ENCODE results near the gene GRIN2D. TPM values are rescaled to one million over a fixed set of nuclear protein-coding genes. Genes with fewer than 3 reads are reported as not detected.

The GRIN2D gene
- total RNA-seq, 1 experiment from 2014 or later: not detected

- Histone ChIP-seq H3K9me3 (replicated peaks) (no peaks in the 10 kb centered on the region), H3K27ac (no peak overlapping the region), H3K27me3 (peaks cover 37% of the 10 kb centered on the region), H3K36me3 (no peaks in the 10 kb centered on the region), H3K4me3 (no peak overlapping the region), H3K4me1 (peaks cover 13% of the 10 kb centered on the region; the same call in 1 of the 2 replicates)
- no peak for DNase-seq
Measured at GRCh38 chr19:48398102-48398374, 4.6 kb downstream of the GRIN2D start.

DNA sequence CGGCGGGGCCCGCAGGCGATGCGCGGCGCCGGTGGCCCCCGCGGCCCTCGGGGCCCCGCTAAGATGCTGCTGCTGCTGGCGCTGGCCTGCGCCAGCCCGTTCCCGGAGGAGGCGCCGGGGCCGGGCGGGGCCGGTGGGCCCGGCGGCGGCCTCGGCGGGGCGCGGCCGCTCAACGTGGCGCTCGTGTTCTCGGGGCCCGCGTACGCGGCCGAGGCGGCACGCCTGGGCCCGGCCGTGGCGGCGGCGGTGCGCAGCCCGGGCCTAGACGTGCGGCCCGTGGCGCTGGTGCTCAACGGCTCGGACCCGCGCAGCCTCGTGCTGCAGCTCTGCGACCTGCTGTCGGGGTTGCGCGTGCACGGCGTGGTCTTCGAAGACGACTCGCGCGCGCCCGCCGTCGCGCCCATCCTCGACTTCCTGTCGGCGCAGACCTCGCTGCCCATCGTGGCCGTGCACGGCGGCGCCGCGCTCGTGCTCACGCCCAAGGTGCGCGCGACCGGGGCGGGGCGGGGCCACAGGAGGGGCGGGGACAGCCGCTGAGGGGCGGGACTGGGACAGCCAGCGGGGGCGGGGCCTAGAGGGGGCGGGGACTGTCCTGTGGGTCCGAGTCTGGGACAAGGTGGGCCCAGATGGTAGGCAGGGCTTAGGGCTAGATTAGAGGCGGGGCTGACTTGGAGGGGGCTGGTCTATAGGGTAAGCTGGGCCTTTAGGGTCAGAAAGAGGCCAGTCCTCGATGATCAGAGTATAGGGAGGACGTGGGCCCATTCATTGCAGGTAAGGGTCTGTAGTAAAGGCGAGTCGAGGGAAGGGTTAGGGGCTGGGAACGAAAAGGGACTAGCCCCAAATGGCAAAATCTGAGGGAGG lies 5.1 kb downstream of the GRIN2D start:
- H3K27ac ChIP-seq: no peak overlapping the region

DNA sequence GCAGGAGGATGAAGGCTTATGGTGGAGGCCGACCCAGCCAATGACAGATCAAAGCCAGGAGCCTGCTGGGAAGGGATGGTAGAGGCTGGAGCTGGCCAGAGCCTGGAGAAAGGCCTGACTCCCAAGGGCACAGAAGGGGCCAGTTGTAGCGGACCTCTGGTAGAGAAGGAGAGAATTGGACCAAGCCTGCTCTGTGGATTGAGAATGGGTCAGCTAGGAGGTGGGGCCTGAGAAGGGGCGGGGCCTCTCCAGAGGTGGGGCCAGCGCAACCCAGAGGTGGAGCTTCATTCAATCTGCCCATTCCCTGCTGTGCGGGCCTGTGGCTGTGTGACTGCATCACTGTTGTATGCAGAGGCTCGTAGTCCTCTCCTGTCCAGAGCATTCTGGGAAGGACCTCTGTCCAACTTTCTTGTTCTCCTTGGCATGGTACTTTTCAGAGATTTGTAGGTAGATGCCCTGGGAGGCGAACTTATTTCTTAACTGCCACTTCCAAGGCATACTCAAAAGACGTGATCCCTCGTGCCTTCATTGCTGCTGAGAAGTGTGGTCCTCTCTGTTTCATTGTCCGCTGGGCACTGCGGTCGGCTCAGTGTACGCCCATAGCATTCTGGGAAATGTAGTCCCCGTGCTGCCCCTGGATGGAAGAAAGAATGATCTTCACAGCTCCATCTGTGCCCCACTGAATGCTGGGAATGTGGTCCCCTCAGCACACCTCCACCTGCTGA lies 6.7 kb downstream of the GRIN2D start:
- peak overlapping the region; percentile 50 for H3K27ac ChIP-seq
- H3K4me1 ChIP-seq: peaks cover 11% of the 10 kb centered on the region; the same call in 1 of the 2 replicates
- no peaks in the 10 kb centered on the region for H3K36me3 ChIP-seq
- peak; percentile 80 to 82 for DNase-seq
- H3K27me3 ChIP-seq: peaks cover 19% of the 10 kb centered on the region
- H3K4me3 ChIP-seq: peak overlapping the region; percentile 52
- no peaks in the 10 kb centered on the region for H3K9me3 ChIP-seq (replicated peaks)

More for the DNA sequence above, 5.1 kb downstream of the GRIN2D start:
- Histone ChIP-seq H3K27me3 (peaks cover 31% of the 10 kb centered on the region), H3K9me3 (replicated peaks) (no peaks in the 10 kb centered on the region), H3K36me3 (no peaks in the 10 kb centered on the region), H3K4me1 (peaks cover 13% of the 10 kb centered on the region; the same call in 1 of the 2 replicates), H3K4me3 (no peak overlapping the region)
- DNase-seq: no peak

- H3K27me3 ChIP-seq: peaks cover 11% of the 10 kb centered on the region
- no peak overlapping the region for H3K27ac ChIP-seq
- H3K9me3 ChIP-seq (replicated peaks): no peaks in the 10 kb centered on the region
- peaks cover 9% of the 10 kb centered on the region; the same call in 1 of the 2 replicates for H3K4me1 ChIP-seq
- no peaks in the 10 kb centered on the region for H3K36me3 ChIP-seq
- no peak for DNase-seq
- H3K4me3 ChIP-seq: no peak overlapping the region
Measured at GRCh38 chr19:48401287-48401686, 7.8 kb downstream of the GRIN2D start.

GRCh38 chr19:48403606-48404005 lies 10.1 kb downstream of the GRIN2D start:
- Histone ChIP-seq H3K27ac (no peak overlapping the region), H3K9me3 (replicated peaks) (no peaks in the 10 kb centered on the region), H3K27me3 (no peaks in the 10 kb centered on the region), H3K4me3 (no peak overlapping the region), H3K4me1 (no peaks in the 10 kb centered on the region), H3K36me3 (no peaks in the 10 kb centered on the region)
- DNase-seq: peak; percentile 68 to 73

- DNase-seq: no peak
- Histone ChIP-seq H3K9me3 (replicated peaks) (no peaks in the 10 kb centered on the region), H3K4me3 (no peak overlapping the region), H3K4me1 (no peaks in the 10 kb centered on the region), H3K27me3 (no peaks in the 10 kb centered on the region), H3K27ac (no peak overlapping the region), H3K36me3 (no peaks in the 10 kb centered on the region)
Measured at GRCh38 chr19:48405010-48405659, 11.7 kb downstream of the GRIN2D start.

DNA sequence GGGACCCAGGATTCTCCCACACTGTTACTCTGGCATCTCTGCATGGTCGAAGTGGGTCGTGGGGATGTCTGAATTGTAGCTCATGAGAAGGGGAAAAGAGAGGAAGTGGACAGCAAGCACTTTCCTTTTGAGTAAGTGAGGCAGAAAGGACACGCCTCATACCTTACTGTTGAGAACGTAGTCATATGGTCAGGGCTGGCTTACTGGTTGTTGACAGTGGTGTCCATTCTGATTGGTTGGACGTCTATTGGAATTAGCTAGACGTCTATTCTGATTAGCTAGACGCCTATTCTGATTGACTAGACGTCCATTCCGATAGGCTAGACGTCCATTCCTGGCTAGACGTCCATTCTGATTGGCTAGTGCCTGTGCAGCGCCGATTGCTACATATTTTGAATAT lies 12.4 kb downstream of the GRIN2D start:
- Histone ChIP-seq H3K36me3 (no peaks in the 10 kb centered on the region), H3K4me3 (no peak overlapping the region), H3K4me1 (no peaks in the 10 kb centered on the region), H3K27me3 (no peaks in the 10 kb centered on the region), H3K27ac (no peak overlapping the region), H3K9me3 (replicated peaks) (no peaks in the 10 kb centered on the region)
- no peak for DNase-seq

DNA sequence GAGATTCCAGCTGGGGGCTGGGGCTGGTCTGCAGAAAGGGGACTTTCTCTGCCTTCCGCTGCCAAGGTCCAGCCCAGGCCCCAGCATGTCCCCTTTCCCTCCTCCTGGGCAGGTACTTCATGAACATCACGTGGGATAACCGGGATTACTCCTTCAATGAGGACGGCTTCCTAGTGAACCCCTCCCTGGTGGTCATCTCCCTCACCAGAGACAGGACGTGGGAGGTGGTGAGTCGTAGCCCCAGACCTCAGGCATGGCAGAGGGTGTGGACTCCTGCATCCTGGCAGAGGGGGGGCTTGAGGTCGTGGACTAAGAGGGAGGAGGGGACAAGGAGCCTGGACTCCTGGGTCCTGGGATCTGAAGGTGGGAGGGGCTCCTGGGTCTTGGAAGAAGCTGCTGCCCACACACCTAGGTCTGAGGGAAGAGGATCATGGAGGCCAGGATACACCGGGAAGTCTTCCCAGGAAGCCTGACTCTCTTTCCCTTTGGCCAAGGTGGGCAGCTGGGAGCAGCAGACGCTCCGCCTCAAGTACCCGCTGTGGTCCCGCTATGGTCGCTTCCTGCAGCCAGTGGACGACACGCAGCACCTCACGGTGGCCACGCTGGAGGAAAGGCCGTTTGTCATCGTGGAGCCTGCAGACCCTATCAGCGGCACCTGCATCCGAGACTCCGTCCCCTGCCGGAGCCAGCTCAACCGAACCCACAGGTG lies 20.6 kb downstream of the GRIN2D start:
- Histone ChIP-seq H3K36me3 (no peaks in the 10 kb centered on the region), H3K4me1 (no peaks in the 10 kb centered on the region), H3K4me3 (no peak overlapping the region), H3K9me3 (replicated peaks) (no peaks in the 10 kb centered on the region), H3K27me3 (no peaks in the 10 kb centered on the region), H3K27ac (no peak overlapping the region)
- DNase-seq: no peak

DNA sequence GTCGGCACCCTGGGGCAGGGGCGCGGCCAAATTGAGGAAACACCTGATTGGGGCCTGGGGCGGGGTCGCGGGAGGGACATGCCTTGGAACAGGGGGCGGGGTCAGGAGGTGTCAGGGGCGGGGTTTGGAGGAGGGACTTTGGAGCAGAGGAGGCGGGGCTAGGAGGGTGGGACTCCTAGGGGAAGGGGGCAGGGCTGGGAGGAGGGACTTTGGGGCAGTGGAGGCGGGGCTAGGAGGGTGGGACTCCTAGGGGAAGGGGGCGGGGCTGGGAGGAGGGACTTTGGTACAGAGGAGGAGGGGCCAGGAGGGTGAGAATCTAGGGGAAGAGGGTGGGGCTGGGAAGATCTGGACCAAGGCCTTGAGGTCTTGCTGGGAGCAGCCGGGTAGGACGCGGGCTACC lies 21.9 kb downstream of the GRIN2D start:
- H3K36me3 ChIP-seq: no peaks in the 10 kb centered on the region
- DNase-seq: peak; percentile 72 to 79

GRCh38 chr19:48415806-48416221 lies 22.3 kb downstream of the GRIN2D start:
- Histone ChIP-seq H3K4me1 (no peaks in the 10 kb centered on the region), H3K27me3 (no peaks in the 10 kb centered on the region), H3K27ac (no peak overlapping the region), H3K9me3 (replicated peaks) (no peaks in the 10 kb centered on the region), H3K4me3 (no peak overlapping the region), H3K36me3 (no peaks in the 10 kb centered on the region)
- DNase-seq: no peak

More for the DNA sequence above, 21.9 kb downstream of the GRIN2D start:
- no peaks in the 10 kb centered on the region for H3K27me3 ChIP-seq
- H3K4me1 ChIP-seq: no peaks in the 10 kb centered on the region
- H3K9me3 ChIP-seq (replicated peaks): no peaks in the 10 kb centered on the region
- no peak overlapping the region for H3K27ac ChIP-seq
- H3K4me3 ChIP-seq: no peak overlapping the region

DNA sequence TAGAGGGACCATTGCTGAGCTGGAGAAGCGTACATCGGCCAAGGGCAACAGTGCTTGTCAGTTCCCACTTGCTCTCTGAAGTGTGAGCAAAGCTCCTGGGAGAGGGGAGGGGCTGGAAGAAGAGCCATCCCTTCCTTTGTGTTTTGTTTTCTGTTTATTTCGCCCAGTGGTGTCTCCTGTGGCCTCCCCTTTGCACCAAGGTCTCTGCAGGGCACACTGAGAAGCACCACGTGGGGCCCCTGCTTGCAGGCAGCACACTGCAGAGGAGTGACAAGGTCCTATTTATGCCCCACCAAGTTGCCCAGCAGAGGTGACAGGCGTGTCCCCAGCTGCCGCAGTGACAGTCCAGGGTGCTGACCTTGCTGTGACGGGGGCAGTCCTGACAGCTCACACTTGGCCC lies 24.0 kb downstream of the GRIN2D start:
- no peak overlapping the region for H3K27ac ChIP-seq
- H3K4me3 ChIP-seq: no peak overlapping the region
- 0 out of 2 replicates have a peak, but pooled peaks cover 4% of the 10 kb centered on the region for H3K27me3 ChIP-seq
- H3K36me3 ChIP-seq: no peaks in the 10 kb centered on the region
- no peaks in the 10 kb centered on the region for H3K9me3 ChIP-seq (replicated peaks)
- no peaks in the 10 kb centered on the region for H3K4me1 ChIP-seq
- DNase-seq: no peak

DNA sequence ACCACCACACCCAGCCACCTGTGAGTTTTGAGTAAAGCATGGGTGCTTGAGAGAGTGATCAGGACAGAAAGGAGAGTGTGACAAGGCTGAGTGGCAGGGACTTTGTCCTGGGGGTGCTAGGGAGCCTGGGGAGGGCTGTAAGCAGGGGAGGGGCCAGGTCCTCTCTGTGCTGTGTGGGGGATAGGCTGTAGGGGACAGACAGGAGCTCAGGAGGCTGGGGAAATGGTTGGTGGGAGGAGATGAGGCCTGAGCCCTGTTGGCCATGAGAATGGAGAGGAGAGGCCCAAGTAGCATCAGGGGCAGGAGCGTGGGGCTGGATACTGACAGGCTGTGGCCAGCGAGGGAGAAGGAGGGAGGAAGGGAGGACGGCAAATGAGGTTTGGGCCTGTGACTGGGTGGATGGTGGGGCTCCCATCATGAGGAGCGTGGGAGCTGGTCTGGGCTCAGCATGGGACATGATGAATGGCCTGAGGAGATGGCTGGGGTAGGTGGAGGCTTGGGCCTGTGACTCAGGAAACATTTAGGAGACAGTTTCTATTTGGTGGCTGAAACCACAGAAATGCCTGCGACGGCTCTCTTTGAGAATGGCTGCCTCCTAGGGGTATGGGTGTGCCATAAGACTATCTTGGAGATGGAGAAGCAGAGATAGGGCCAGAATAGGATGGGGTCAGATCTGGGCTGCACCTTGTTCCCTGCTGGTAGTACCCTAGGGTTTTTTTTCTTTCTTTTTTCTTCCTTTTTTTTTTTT lies 25.0 kb downstream of the GRIN2D start:
- no peaks in the 10 kb centered on the region for H3K36me3 ChIP-seq
- H3K9me3 ChIP-seq (replicated peaks): no peaks in the 10 kb centered on the region
- no peak overlapping the region for H3K27ac ChIP-seq
- H3K4me1 ChIP-seq: no peaks in the 10 kb centered on the region
- no peak overlapping the region for H3K4me3 ChIP-seq
- no peak for DNase-seq
- H3K27me3 ChIP-seq: 0 out of 2 replicates have a peak, but pooled peaks cover 4% of the 10 kb centered on the region

GRCh38 chr19:48419158-48419920 lies 25.9 kb downstream of the GRIN2D start:
- no peaks in the 10 kb centered on the region for H3K9me3 ChIP-seq (replicated peaks)
- no peak overlapping the region for H3K27ac ChIP-seq
- 0 out of 2 replicates have a peak, but pooled peaks cover under 1% of the 10 kb centered on the region for H3K4me1 ChIP-seq
- H3K27me3 ChIP-seq: 0 out of 2 replicates have a peak, but pooled peaks cover 4% of the 10 kb centered on the region
- no peak overlapping the region for H3K4me3 ChIP-seq
- peak; percentile 54 to 63 for DNase-seq
- no peaks in the 10 kb centered on the region for H3K36me3 ChIP-seq

Data from SJCRH30 (cell line).